Measurements from ENCODE around the gene ADGRG6. TPM values are rescaled to one million over a fixed set of nuclear protein-coding genes. Genes with fewer than 3 reads are reported as not detected.

Gene ADGRG6
- total and polyA plus RNA-seq, 2 of the 8 experiments (the other 6 are each of a cell fraction or from before 2014, with no cell fraction given) = 1.1 to 6.2 TPM

DNA sequence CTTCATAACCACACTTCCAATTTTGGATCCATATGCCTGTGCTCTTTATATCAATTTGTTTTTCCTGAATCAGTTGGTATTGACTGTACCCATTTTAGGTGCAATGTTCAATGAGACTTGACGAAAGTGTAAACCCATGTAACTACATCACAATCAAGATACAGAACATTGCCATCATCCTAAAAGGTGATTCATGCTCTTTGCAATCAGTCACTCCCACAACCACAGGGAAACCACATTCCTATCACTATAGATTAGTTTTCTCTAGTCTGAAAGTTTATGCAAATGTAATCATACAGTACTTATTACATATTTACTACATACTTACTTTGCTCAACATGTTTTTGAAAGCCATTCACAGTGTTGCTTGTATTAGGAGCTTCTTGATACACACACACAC lies 167.4 kb downstream of the ADGRG6 start:
- Histone ChIP-seq H3K9ac (replicated peaks in 1 of 4; ENCODE audit: extremely low read depth in 1 of 4, low read depth in 3 of 4, low read length in 3 of 4) (no peak overlapping the region), H2BK5ac (ENCODE audit: low read depth, low read length) (no peak overlapping the region), H2AK5ac (ENCODE audit: low read depth, low read length) (no peak overlapping the region), H4K5ac (ENCODE audit: insufficient read length, low read depth, low read length) (no peak overlapping the region), H3K4me1 (replicated peaks in 1 of 4; ENCODE audit: control insufficient read depth in 3 of 4, insufficient read depth in 4 of 4, low read length in 3 of 4) (no peaks in the 10 kb centered on the region), H3K9me3 (ENCODE audit: insufficient read depth in 2 of 2, low read depth in 1 of 2, low read length in 1 of 2) (no peaks in the 10 kb centered on the region), H3K23me2 (ENCODE audit: low read depth, low read length) (no peaks in the 10 kb centered on the region), H2BK120ac (replicated peaks; ENCODE audit: low read depth, low read length) (no peak overlapping the region), H4K8ac (ENCODE audit: extremely low read depth, insufficient read depth, low read length) (no peak overlapping the region), H3K4ac (replicated peaks; ENCODE audit: insufficient read length, low read depth, low read length) (no peak overlapping the region), H2BK15ac (ENCODE audit: low read length) (no peak overlapping the region), H3K79me2 (ENCODE audit: control insufficient read depth in 1 of 2, insufficient read depth in 2 of 2, low read length in 2 of 2) (no peaks in the 10 kb centered on the region), H3K27me3 (replicated peaks in 1 of 4; ENCODE audit: control insufficient read depth in 3 of 4, extremely low read depth in 1 of 4, insufficient read depth in 3 of 4, low read length in 3 of 4) (no peaks in the 10 kb centered on the region), H3K4me2 (ENCODE audit: insufficient read depth in 1 of 2, low read depth in 2 of 2, low read length in 2 of 2) (no peak overlapping the region), H4K20me1 (replicated peaks in 1 of 2; ENCODE audit: control insufficient read depth in 1 of 2, insufficient read depth in 2 of 2, low read length in 2 of 2) (no peaks in the 10 kb centered on the region), H3K23ac (ENCODE audit: insufficient read length) (no peak overlapping the region), H3K36me3 (ENCODE audit: control insufficient read depth in 2 of 4, insufficient read depth in 4 of 4, low read length in 3 of 4) (no peaks in the 10 kb centered on the region), H3K27ac (ENCODE audit: low read depth, low read length) (no peak overlapping the region), H3K14ac (ENCODE audit: insufficient read length) (no peak overlapping the region), H2AFZ (ENCODE audit: low read length) (no peak overlapping the region), H4K91ac (replicated peaks; ENCODE audit: insufficient read length, low read length) (no peak overlapping the region), H3K56ac (replicated peaks; ENCODE audit: insufficient read length, low read depth, low read length) (no peak overlapping the region), H3K4me3 (ENCODE audit: extremely low read depth in 1 of 4, insufficient read depth in 2 of 4, low read depth in 3 of 4, low read length in 4 of 4) (no peak overlapping the region), H2BK20ac (ENCODE audit: low read length) (no peak overlapping the region), H3K79me1 (ENCODE audit: low read depth, low read length) (no peaks in the 10 kb centered on the region), H2BK12ac (ENCODE audit: low read depth, low read length) (no peak overlapping the region), H3K18ac (ENCODE audit: extremely low read depth, low read length) (no peak overlapping the region)
- FAIRE-seq (no peak), DNase-seq (ENCODE audit: low read depth in 1 of 2, low spot score in 2 of 2) (no peak)
- 91% methylated on average over 1 of the region's 1 CpG; no CpG with 5 or more reads in 1 of the 2 experiments for WGBS, 2 experiments (ENCODE audit: extremely low coverage in 1 of 2, insufficient coverage in 1 of 2, insufficient read length in 1 of 2, insufficient replicate concordance in 2 of 2, low coverage in 1 of 2, low lambda C conversion rate in 2 of 2, missing lambda C conversion rate in 1 of 2)
- POLR2A ChIA-PET (ENCODE audit: partially characterized antibody) = no interaction called here
- CTCF ChIA-PET (ENCODE audit: partially characterized antibody) = interaction anchor here (1.1 to 1.2 kb wide), 2 partner anchors 10 to 506 kb away, joined by 3 read pairs; no protein-coding TSS in a partner anchor
- TF ChIP-seq SIN3A (conservative IDR thresholded peaks at IDR 0.05 in 1 of 2, IDR thresholded peaks at IDR 0.05 in 1 of 2; ENCODE audit: low read depth in 1 of 2, low read length in 2 of 2) (no peak), GTF2F1 (IDR thresholded peaks at IDR 0.05; ENCODE audit: borderline replicate concordance, low read depth, low read length) (no peak), SAP30 (IDR thresholded peaks at IDR 0.05; ENCODE audit: insufficient read depth, insufficient replicate concordance, low read length) (no peak), NANOG (IDR thresholded peaks at IDR 0.05; ENCODE audit: insufficient read depth, low read depth, low read length, poor library complexity, severe bottlenecking) (no peak), MAFK (IDR thresholded peaks at IDR 0.05; ENCODE audit: low read depth, low read length) (no peak), ASH2L (IDR thresholded peaks at IDR 0.05; ENCODE audit: low read length) (no peak), SP1 (IDR thresholded peaks at IDR 0.05; ENCODE audit: low read depth, low read length) (no peak), EZH2 (IDR thresholded peaks at IDR 0.05; ENCODE audit: low read depth, low read length, severe bottlenecking) (no peak), KDM5A (IDR thresholded peaks at IDR 0.05; ENCODE audit: low read length) (no peak), TEAD4 (IDR thresholded peaks at IDR 0.05; ENCODE audit: low read depth, low read length) (no peak), RBBP5 (IDR thresholded peaks at IDR 0.05; ENCODE audit: borderline replicate concordance, low read depth, low read length) (no peak), RXRA (IDR thresholded peaks at IDR 0.05; ENCODE audit: insufficient read depth, low read depth, low read length) (no peak), SP2 (IDR thresholded peaks at IDR 0.05; ENCODE audit: low read length) (no peak), TBP (IDR thresholded peaks at IDR 0.05; ENCODE audit: low read depth, low read length) (no peak), CEBPB (IDR thresholded peaks at IDR 0.05; ENCODE audit: low read depth, low read length) (no peak), JUN (IDR thresholded peaks at IDR 0.05; ENCODE audit: low read depth, low read length) (no peak)

Measured in H1 (cell line).